ENCODE data around the gene ERGIC1.

DNA sequence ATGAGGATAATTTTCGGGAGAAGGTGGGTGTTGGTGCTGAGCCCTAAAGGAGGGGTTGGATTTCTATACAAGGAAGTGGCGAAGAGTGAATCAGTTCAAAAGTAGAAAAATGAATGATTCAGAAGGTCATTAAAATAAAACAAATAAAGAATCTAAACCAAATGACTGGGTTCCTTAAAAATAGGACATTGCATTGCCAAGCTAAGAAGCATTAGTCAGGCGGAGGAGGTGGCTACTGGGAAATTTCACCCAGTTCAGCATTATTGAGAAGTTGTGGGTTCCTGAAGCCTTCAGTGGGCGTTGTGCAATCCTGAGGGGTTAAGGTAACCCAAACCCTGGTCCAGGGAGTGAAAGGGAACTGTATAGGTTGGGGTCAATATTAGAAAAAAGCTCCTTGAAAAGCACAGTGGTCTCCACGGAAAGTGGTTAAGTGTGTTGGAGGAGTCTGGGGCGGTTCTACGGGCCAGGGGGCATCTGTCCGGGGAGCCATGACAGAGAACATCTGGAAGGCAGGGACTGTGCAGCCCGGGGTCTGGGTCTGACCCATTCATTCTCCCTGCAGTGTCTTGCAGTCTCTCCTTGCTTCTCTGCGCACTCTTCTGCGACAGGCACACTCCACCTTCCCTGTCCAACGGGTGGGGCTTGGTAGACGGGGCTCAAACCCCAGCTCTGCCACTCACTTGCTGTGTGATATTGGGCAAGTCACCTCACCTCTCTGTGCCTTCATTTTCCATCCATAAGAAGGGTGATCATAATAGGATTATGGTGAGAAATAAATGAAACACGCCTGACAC lies 35.4 kb upstream of the ERGIC1 start:
- TF ChIP-seq CTCF (IDR thresholded peaks at IDR 0.05; ENCODE audit: insufficient read depth, low read length, poor library complexity, severe bottlenecking) (no peak), EZH2phosphoT487 (conservative IDR thresholded peaks at IDR 0.05; ENCODE audit: low read length) (no peak)
